ENCODE data around the gene TRIM29.

DNA sequence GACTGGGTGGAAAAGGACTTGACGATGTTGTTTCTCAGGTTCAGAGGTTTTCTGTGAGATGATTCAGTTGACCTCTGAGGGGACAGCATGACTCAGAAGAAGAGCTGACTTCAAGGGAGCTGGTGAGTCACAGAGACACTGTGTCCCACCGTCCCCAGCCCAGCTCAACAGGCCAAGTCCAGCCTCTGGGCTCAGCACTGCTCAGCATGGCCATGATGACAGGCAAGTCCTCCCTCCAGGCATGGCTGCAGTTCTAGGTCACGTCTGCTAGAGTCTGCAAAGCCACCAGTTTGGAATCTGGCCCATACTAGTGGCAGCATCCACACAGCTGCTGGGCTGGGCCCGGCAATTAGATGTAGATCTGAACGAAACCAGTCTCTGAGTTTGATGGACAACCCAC is 12.9 kb downstream of the TRIM29 start:
- TF ChIP-seq, protein P1, sequence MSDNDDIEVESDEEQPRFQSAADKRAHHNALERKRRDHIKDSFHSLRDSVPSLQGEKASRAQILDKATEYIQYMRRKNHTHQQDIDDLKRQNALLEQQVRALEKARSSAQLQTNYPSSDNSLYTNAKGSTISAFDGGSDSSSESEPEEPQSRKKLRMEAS (IDR thresholded peaks at IDR 0.05) = no peak
- TF ChIP-seq TAF1 (IDR thresholded peaks at IDR 0.05; ENCODE audit: low read depth) = no peak

Data from Ishikawa (cell line).